KBM-7 (cell line): ENCODE data around the gene SPATA31D4.
"Not testable (repeated sequence)": the region's sequence is repeated elsewhere in the genome, so short reads cannot be mapped to it uniquely, and the experiment has no call there.

Experiments
- DNase-seq: peaks from one replicate; pipeline ENCODE4 v3.0.0-alpha.2; 2015
- in situ Hi-C: fragments of 300-500 bp; cut with MboI; formaldehyde crosslinking; loops from 2 replicates; pipeline ENCODE4 v1.14.3; 2020; ENCODE audit warnings: low sequenced_read_pairs, low pct_unique_long_range_greater_than_20kb, mixed read lengths

SPATA31D4 gene

DNA sequence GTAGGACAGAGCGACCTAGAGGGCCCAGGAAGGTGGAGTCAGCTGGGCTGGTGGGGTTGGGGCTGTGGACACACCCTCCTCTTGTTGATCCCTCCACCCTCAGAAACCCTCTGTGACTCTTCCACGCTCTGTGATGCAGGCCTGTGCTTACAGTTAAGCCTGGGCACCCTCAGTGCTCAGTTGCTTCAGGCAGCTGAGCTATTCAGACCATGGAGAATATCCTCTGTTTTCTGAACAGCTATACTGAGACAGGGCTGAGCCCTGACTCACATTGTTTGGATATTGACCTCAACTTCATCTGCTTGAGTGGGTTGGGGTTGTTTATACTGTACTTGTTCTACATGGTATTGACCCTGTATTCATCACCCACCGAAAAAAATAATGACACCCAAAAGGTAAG lies at the start of gene SPATA31D4:
SPATA31D4 (plus strand) TSS at position 124 of the 400 bp plus-strand sequence; CDS start at position 210, 86 bp downstream.
- DNase-seq, in situ Hi-C loops: not testable (repeated sequence)

DNA sequence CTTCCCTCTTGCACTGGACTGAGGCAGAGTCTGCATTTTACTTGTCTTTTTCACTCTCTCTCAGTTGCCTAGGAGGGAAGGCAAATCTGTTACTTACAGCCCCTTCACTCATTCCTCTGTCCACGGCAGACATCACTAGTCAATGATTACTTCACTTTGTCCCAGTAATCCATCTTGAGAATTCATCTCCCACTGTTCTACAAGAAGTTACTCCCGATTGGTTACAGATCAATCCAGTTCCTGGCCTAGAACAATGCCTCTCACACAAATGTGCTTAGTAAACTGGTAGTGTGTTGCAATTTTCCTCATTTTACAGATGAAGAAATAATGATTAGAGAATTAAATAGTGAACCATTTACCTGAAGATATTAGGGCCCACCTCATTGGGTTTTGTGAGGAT lies 49.7 kb upstream of the SPATA31D4 start:
- in situ Hi-C loops: no loop called here
- no peak for DNase-seq

DNA sequence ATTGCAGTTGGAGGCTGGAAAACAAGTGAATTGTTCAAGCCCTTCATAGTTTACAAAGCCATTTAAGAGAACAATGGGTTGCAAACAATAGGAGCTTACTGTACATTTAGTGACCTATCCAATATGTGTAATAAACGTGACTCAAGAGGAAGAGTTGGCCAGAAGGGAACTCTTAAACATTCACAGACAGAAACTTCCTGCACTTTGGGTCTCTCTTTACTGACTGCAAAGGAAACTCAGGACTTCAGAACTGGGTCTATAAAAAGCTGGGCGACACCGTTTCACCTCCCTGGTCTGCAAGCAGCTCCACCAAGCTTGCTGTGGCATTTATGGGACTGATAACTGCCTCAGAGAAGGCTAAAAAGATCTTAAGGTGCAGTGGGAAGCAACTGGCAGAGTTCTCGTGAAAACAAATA lies 48.7 kb upstream of the SPATA31D4 start:
- no peak for DNase-seq
- in situ Hi-C loops: no loop called here

DNA sequence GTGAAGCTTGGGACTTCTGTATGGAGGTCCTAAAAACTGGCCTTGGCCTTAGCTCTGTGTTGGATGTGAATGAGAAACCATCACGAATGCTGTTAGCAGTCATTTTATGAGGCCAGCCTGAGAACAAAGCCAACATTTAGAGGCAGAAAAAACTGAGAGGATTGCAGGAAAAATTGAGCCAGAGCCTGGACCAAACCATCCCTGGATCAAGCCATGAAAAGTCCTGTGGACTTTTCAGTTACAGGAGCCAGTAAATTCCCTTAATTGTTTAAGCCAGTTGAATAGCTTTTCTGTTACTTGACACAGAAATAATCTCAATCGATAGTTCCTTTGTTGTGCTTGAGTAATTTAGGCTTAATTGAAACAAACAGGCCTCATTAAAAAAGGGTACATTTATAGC lies 42.6 kb upstream of the SPATA31D4 start:
- in situ Hi-C loops: no loop called here
- DNase-seq: no peak

DNA sequence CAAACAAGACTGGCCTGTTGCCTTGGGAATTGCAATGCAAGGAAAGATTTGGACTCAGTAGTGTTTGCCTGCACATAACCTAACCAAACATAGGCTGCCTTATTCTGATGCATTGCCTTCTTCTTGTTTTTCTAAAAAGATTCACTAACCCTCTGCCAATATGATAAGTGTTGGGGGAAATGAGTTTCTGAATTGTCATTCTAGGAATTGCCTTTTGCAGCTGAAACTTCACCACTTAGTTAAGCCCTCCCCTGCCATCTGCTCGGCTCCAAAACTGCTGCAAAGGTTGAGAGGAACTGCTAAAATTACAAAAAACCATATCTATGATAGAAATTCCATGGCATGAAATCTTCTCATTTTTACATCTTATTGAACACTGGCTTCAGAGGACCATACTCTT lies 41.6 kb upstream of the SPATA31D4 start:
- in situ Hi-C loops: no loop called here
- no peak for DNase-seq

DNA sequence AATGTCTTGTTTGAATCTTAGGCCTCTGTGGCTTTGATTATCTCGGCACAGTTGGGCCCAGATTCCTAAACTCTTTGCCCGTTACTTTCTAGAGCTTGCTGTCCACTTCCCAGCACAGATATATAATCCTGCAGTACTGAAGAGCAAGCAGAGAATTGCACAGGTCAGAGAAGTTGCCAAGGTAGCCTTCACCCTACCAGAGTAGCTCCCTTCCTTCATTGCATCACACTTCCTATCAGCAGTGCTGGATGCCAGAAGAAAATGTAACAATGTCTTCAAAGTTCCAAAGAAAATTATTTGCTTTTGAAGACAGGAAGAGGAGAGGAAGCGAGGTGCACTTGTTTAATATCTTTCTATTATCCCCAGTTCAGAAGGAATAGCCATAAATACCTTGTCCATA lies 38.1 kb upstream of the SPATA31D4 start:
- no peak for DNase-seq
- in situ Hi-C loops: no loop called here

- in situ Hi-C loops: no loop called here
- no peak for DNase-seq
Observed at GRCh38 chr9:81892440-81892839, 35.8 kb upstream of the SPATA31D4 start.

DNA sequence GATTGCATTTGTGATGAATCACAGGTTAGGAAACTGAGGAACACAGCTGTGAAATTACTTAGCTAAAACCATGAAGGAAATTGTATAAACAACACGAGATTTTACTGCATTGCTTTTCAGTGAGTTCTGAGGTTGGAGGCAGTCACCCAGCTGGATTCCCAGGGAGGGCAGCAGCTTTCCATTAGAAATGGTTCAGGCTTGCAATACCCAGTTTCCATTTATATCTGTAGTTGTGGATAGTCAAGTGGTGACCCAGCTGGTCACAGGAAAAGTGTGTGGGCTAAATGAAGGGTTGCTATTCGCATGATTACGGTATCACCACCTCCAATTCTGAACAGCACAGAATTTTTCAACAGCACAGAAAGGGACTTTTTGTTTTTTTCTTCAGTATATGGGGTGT lies 34.3 kb upstream of the SPATA31D4 start:
- in situ Hi-C loops: no loop called here
- DNase-seq: no peak

GRCh38 chr9:81894891-81895290 lies 33.3 kb upstream of the SPATA31D4 start:
- in situ Hi-C loops: no loop called here
- no peak for DNase-seq

DNA sequence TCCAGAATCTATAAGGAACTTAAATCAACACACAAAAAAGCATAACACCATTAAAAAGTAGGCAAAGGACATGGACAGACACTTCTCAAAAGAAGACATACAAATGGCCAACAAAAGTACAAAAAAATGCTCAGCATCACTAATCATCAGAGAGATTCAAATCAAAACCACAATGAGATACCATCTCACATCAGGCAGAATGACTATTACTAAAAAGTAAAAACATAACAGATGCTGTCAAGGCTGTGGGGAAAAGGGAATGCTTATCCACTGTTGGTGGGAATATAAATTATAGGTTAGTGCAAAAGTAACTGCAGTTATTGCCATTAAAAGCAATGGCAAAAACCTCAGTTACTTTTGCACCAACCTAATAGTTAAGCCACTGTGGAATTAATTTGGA lies 32.2 kb upstream of the SPATA31D4 start:
- DNase-seq: no peak
- in situ Hi-C loops: no loop called here

GRCh38 chr9:81898851-81899250 lies 29.4 kb upstream of the SPATA31D4 start:
- in situ Hi-C loops: no loop called here
- DNase-seq: no peak

GRCh38 chr9:81902196-81902595 lies 26.0 kb upstream of the SPATA31D4 start:
- DNase-seq: no peak
- in situ Hi-C loops: no loop called here

DNA sequence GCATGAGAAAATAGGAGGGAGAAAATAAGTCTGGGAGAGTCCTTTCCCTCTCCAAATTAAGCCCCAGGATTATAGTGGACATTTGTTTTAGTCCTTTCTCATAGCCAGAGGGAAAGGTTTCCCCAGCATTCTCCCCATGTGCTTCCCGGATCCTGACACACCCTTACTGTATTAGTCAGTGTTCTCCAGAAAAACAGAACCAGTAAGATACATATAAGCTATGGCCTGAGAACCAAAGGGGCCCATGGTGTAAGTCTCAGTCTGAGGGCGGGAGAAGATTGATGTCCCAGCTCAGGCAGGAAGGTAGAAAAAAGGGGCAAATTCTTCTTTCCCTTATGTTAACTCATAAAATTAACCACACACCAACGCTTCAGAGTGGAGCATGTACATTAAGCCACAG lies 25.6 kb upstream of the SPATA31D4 start:
- DNase-seq: no peak
- in situ Hi-C loops: no loop called here

GRCh38 chr9:81906671-81907070 lies 21.6 kb upstream of the SPATA31D4 start:
- DNase-seq: no peak
- in situ Hi-C loops: no loop called here

GRCh38 chr9:81912135-81912534 lies 16.1 kb upstream of the SPATA31D4 start:
- DNase-seq: no peak
- in situ Hi-C loops: no loop called here

DNA sequence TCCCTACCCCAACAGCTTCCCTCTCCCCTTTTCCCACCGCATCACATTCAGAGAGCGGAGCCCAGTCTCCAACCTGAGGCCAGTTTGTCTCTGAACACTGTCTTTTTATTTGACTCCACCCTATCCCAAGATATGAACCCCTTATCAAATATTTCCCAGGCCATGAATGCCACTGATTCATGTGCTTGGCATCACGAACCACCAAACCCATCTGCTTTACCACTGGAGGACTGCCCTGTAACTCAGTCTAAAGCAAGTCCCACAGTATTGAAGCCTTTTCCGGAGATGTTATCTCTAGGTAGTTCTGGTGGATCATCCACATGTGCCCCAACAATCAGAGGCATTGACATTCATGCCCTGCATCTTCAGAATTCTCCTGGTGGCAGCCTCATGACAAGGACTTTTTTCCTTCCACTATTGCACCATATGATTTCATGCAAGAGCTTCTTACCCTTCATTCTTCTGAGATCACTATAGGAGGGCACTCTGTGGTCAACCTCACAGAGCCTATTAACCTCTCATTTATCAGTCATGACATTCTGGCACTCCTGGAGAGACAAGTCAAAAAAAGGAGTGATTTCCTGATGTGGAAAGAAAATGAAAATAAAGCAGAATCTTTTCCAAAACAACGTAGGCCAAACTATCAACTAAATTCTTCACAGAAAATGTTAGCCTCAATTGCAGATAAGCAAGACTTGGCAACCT lies 12.3 kb upstream of the SPATA31D4 start:
- in situ Hi-C loops: no loop called here
- DNase-seq: no peak

DNA sequence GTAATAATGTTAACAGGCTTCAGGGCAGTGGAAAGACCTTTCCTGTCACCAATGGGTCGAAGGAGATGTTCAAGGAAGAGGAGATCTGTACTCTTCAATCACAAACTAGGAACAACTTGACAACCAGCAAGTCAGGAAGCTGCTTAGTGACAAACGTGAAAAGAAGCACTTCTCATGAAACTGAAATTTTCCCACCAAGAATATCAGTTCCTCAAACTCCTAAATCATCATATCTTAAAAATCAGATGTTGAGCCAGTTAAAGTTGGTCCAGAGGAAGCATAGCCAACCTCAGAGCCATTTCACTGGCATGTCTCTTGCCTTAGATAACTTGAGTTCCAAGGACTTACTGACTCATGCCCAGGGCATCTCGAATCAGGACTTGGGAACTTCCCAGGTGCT lies 9.7 kb upstream of the SPATA31D4 start:
- DNase-seq, in situ Hi-C loops: not testable (repeated sequence)

DNA sequence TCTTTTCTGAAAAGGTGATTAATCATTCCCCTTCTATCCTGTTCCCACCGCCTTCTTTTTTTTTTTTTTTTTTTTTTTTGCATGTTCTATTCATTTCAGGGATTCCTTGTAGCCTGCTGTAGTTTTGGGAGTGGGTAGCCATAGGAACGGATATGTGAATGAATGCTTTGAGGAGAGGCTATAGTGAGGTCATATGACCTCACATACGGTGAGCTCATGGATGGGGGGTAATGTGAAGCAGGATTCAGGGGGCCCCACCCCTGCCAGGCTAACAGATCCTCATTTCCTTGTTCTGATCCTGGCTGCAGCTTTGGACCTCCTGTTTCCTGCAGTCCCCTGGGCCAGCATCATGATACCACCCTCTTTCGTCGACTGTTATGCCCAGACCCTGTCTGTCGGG lies 1.9 kb downstream of the SPATA31D4 start:
- in situ Hi-C loops, DNase-seq: not testable (repeated sequence)

GRCh38 chr9:81933547-81933946 lies 5.3 kb downstream of the SPATA31D4 start:
- in situ Hi-C loops, DNase-seq: not testable (repeated sequence)

- DNase-seq, in situ Hi-C loops: not testable (repeated sequence)
Observed at GRCh38 chr9:81943393-81943792, 15.2 kb downstream of the SPATA31D4 start, which contains the start of gene SPATA31D3. Gene SPATA31D3, plus strand, starts transcription at chr9:81943500. Its CDS starts 86 bp downstream, at chr9:81943586.

- in situ Hi-C loops, DNase-seq: not testable (repeated sequence)
Observed at GRCh38 chr9:81948650-81949049, 20.4 kb downstream of the SPATA31D4 start.
